Esophagus muscularis mucosa (tissue), 4 donors: ENCODE data around the gene CELF2.

Source experiments
- CTCF ChIP-seq, 3 experiments: fragments of 200-600 bp in 2 of 3; fragments of 450-650 bp in 1 of 3; sonication (generic) in 2 of 3; IDR thresholded peaks; one replicate each; pipeline ENCODE4 v1.5.1; 2017 to 2019; ENCODE audit warnings: antibody characterized with exemption in 3 of 3, mild to moderate bottlenecking in 2 of 3, moderate library complexity in 1 of 3
- EP300 ChIP-seq: sonication (generic); formaldehyde crosslinking; IDR thresholded peaks from one replicate; pipeline ENCODE4 v1.6.1; 2017; ENCODE audit warnings: antibody characterized with exemption
- POLR2A ChIP-seq: fragments of 450-650 bp; IDR thresholded peaks from one replicate; pipeline ENCODE4 v1.6.1; 2017; ENCODE audit warnings: antibody characterized with exemption, moderate library complexity, mild to moderate bottlenecking, low read depth
- POLR2AphosphoS5 ChIP-seq, 2 donors: sonication (generic); formaldehyde crosslinking; IDR thresholded peaks; one replicate each; pipeline ENCODE4 v1.6.1; 2017; ENCODE audit warnings: antibody characterized with exemption in 2 of 2

- TF ChIP-seq CTCF (IDR thresholded peaks at IDR 0.05) (no peak), POLR2AphosphoS5 (IDR thresholded peaks at IDR 0.05) (no peak), POLR2A (no peak), EP300 (no peak)
These were observed 288.3 kb downstream of the CELF2 start for GRCh38 chr10:11305825-11306593.
